Gastrocnemius medialis (tissue), 4 donors: ENCODE results near the gene MCF2L2. TPM values are rescaled to one million over a fixed set of nuclear protein-coding genes. Genes with fewer than 3 reads are reported as not detected.
"Not testable (repeated sequence)": the region's sequence is repeated elsewhere in the genome, so short reads cannot be mapped to it uniquely, and the experiment has no call there.

Source experiments
- ATAC-seq, 2 donors: fragments of 150-250 bp; one replicate each; pipeline ENCODE4 v1.9.1; 2016
- DNase-seq, 2 donors: peaks; one replicate each; pipeline ENCODE4 v3.0.0-alpha.2; 2019
- H3K27ac ChIP-seq, 4 donors: fragments of 200-600 bp; sonication (generic); 1 replicate in 1 of 4; 2 replicates in 3 of 4; pipeline ENCODE4 v1.5.1; 2016 to 2018; ENCODE audit warnings: mild to moderate bottlenecking in 2 of 4, moderate library complexity in 1 of 4
- H3K27me3 ChIP-seq, 3 donors: fragments of 200-600 bp; sonication (generic) in 2 of 3; 1 replicate in 1 of 3; 2 replicates in 2 of 3; pipeline versions ENCODE4 v1.5.1 to v1.6.0; 2016 to 2019; ENCODE audit warnings: mild to moderate bottlenecking in 1 of 3, moderate library complexity in 1 of 3
- H3K36me3 ChIP-seq, 2 donors: fragments of 200-600 bp; sonication (generic) in 1 of 2; one replicate each; pipeline ENCODE4 v1.5.1; 2017 to 2018
- H3K4me1 ChIP-seq, 2 donors: fragments of 200-600 bp; sonication (generic) in 1 of 2; one replicate each; pipeline ENCODE4 v1.5.1; 2016 to 2017; ENCODE audit warnings: mild to moderate bottlenecking in 2 of 2
- H3K4me3 ChIP-seq, 4 donors: fragments of 200-600 bp; sonication (generic) in 3 of 4; 1 replicate in 1 of 4; 2 replicates in 3 of 4; pipeline ENCODE4 v1.5.1; 2016 to 2019; ENCODE audit warnings: mild to moderate bottlenecking in 2 of 4
- H3K9me3 ChIP-seq, 3 donors: fragments of 200-600 bp; sonication (generic) in 2 of 3; 1 replicate in 1 of 3; 2 replicates in 2 of 3; pipeline ENCODE4 v1.5.1; 2016 to 2019
- CTCF ChIP-seq, 5 experiments: fragments of 450-650 bp in 3 of 5; fragments of 200-600 bp in 2 of 5; sonication (generic) in 2 of 5; IDR thresholded peaks in 4 of 5; conservative IDR thresholded peaks in 1 of 5; 1 replicate in 4 of 5; 2 replicates in 1 of 5; pipeline ENCODE4 v1.5.1; 2016 to 2019; ENCODE audit warnings: antibody characterized with exemption in 5 of 5, mild to moderate bottlenecking in 3 of 5, moderate library complexity in 3 of 5
- POLR2A ChIP-seq, 2 donors: fragments of 450-650 bp; IDR thresholded peaks; one replicate each; pipeline ENCODE4 v1.6.1; 2017; ENCODE audit warnings: antibody characterized with exemption in 2 of 2, mild to moderate bottlenecking in 2 of 2, moderate library complexity in 2 of 2
- in situ Hi-C, 4 donors: fragments of 200-750 bp; cut with MboI; loops; one replicate each; pipeline versions ENCODE4 v1.15.0 to v1.8.0; 2017; ENCODE audit warnings: low sequenced_read_pairs in 4 of 4
- intact Hi-C: fragments of 100-400 bp; cut with DNase I; formaldehyde crosslinking; loops from one replicate; pipeline ENCODE4 v1.15.1; 2023; ENCODE audit warnings: low total_unique reads
- total RNA-seq, 4 donors: library from RNA; depleted of rRNA; stranded (reverse); fragments of >200 nt; gene quantifications; one replicate each; pipeline versions ENCODE4 v1.1.0 to v1.2.3, GENCODE V29; 2016

The MCF2L2 gene
- total RNA-seq, 4 donors from 2014 or later = 0.27 to 0.61 (median 0.46) TPM

GRCh38 chr3:183180784-183181295, 247.6 kb downstream of the MCF2L2 start:
- peaks cover 22 to 44% (median 32%) of the 10 kb centered on the region in 3 donors for H3K27me3 ChIP-seq
- intact Hi-C loops (loop anchor here (5.0 kb wide), 1 partner anchor 59 kb away; no protein-coding TSS in a partner anchor), in situ Hi-C loops (loop anchor here in 1 of 4 donors (5.0 to 10.0 kb wide), 2 partner anchors 56 to 71 kb away; partner anchors contain the start of gene B3GNT5)
- H3K9me3 ChIP-seq = no peaks in the 10 kb centered on the region
- no peak for ATAC-seq
- no peaks in the 10 kb centered on the region for H3K36me3 ChIP-seq
- H3K4me3 ChIP-seq = no peak overlapping the region
- H3K27ac ChIP-seq = no peak overlapping the region
- peaks cover 6 to 9% of the 10 kb centered on the region in 2 donors for H3K4me1 ChIP-seq
- DNase-seq = no peak
- no peak for TF ChIP-seq POLR2A (IDR thresholded peaks at IDR 0.05)
- no peak for TF ChIP-seq CTCF (IDR thresholded peaks at IDR 0.05 in 4 of 5, conservative IDR thresholded peaks at IDR 0.05 in 1 of 5)

GRCh38 chr3:183180110-183180783, 248.2 kb downstream of the MCF2L2 start:
- intact Hi-C loops (loop anchor here (5.0 kb wide), 1 partner anchor 58 kb away; no protein-coding TSS in a partner anchor), in situ Hi-C loops (loop anchor here in 1 of 4 donors (5.0 to 10.0 kb wide), 2 partner anchors 55 to 72 kb away; partner anchors contain the start of gene B3GNT5)
- H3K27ac ChIP-seq = no peak overlapping the region
- H3K27me3 ChIP-seq = peaks cover 22 to 48% (median 32%) of the 10 kb centered on the region in 3 donors
- no peaks in the 10 kb centered on the region for H3K9me3 ChIP-seq
- no peak for TF ChIP-seq POLR2A (IDR thresholded peaks at IDR 0.05)
- no peak for TF ChIP-seq CTCF (IDR thresholded peaks at IDR 0.05 in 4 of 5, conservative IDR thresholded peaks at IDR 0.05 in 1 of 5)
- no peak overlapping the region for H3K4me3 ChIP-seq
- ATAC-seq = no peak
- H3K36me3 ChIP-seq = no peaks in the 10 kb centered on the region
- no peak for DNase-seq
- H3K4me1 ChIP-seq = peaks cover 6 to 9% of the 10 kb centered on the region in 2 donors

DNA sequence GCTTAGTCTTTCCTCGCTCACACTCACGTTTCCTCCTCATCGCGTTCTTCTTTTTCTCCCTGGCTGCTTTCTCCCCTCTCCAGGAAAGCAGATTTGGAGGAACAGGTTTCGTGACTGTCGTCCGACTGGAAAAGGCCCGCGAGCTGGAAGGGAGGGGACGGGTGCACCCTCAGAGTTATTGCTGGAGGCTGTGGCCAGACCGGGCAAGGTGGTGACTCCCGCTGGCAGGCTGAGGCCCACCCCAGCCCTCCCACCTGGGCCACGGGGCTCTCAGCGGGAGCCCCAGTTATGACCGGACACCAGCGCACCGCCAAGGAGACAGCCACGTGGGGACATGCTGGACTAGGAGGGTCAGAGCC, 248.9 kb downstream of the MCF2L2 start:
- in situ Hi-C loops, intact Hi-C loops, H3K9me3 ChIP-seq, H3K4me1 ChIP-seq, DNase-seq, ATAC-seq, H3K27ac ChIP-seq, H3K36me3 ChIP-seq: not testable (repeated sequence)
- Histone ChIP-seq H3K4me3 (peak overlapping the region; percentile 51 to 79 (median 60)), H3K27me3 (peaks cover 22 to 50% (median 32%) of the 10 kb centered on the region in 3 donors)

GRCh38 chr3:183178833-183179549, 249.4 kb downstream of the MCF2L2 start:
- intact Hi-C loops = no loop called here
- Histone ChIP-seq H3K9me3 (no peaks in the 10 kb centered on the region), H3K4me1 (peaks cover 6 to 9% of the 10 kb centered on the region in 2 donors), H3K36me3 (no peaks in the 10 kb centered on the region), H3K27ac (no peak overlapping the region), H3K4me3 (peak overlapping the region; percentile 51 to 79 (median 60)), H3K27me3 (peaks cover 22 to 50% (median 32%) of the 10 kb centered on the region in 3 donors)
- no peak for DNase-seq
- peak; percentile 27 to 43 for ATAC-seq
- no peak for TF ChIP-seq POLR2A (IDR thresholded peaks at IDR 0.05)
- TF ChIP-seq CTCF (IDR thresholded peaks at IDR 0.05 in 4 of 5, conservative IDR thresholded peaks at IDR 0.05 in 1 of 5) = no peak
- in situ Hi-C loops = no loop called here

- Histone ChIP-seq H3K9me3 (no peaks in the 10 kb centered on the region), H3K27me3 (peaks cover 22 to 50% (median 32%) of the 10 kb centered on the region in 3 donors), H3K4me3 (peak overlapping the region; percentile 51 to 79 (median 60)), H3K27ac (no peak overlapping the region), H3K36me3 (no peaks in the 10 kb centered on the region), H3K4me1 (peaks cover 6 to 9% of the 10 kb centered on the region in 2 donors)
- in situ Hi-C loops (no loop called here), intact Hi-C loops (no loop called here)
- no peak for ATAC-seq
- no peak for DNase-seq
- TF ChIP-seq POLR2A (IDR thresholded peaks at IDR 0.05) (no peak), CTCF (IDR thresholded peaks at IDR 0.05 in 4 of 5, conservative IDR thresholded peaks at IDR 0.05 in 1 of 5) (no peak)
Observed at GRCh38 chr3:183178512-183178832, 249.9 kb downstream of the MCF2L2 start.
